Esophagus mucosa (tissue), 1 donor: ENCODE data around the gene FRAS1. TPM values are rescaled to one million over a fixed set of nuclear protein-coding genes. Genes with fewer than 3 reads are reported as not detected.
"Not testable (repeated sequence)": the region's sequence is repeated elsewhere in the genome, so short reads cannot be mapped to it uniquely, and the experiment has no call there.

ENCODE experiments used
- ATAC-seq: fragments of 200-7000 bp; cut with Tn5 transposase; one replicate; pipeline ENCODE4 v1.9.1; 2020
- total RNA-seq: library from RNA; stranded (reverse); gene quantifications from one replicate; pipeline ENCODE4 v1.2.4, GENCODE V29; 2023
- donor health status: DM: yes; HTN: yes; CAD: no.

FRAS1 gene
- total RNA-seq, 1 donor from 2014 or later: 2.6 TPM

DNA sequence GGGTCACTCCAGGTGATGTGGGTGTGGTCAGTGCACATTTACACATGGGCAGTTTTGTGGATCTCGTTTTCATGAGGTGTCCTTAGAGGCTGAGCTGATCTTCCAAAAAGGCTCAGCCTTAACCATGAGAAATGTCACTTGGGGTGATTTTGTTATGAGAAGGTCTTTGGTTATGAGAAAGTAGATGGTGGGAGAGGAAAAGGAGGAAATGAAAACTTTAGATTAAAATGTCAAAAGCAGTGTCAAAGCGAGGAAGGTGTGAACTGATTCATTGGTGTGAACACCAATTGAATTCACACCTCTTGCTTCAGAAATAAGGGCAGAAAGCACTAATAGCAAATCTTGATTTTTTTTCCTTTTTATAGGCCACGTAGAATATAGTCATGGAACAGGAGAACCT, 394.3 kb downstream of the FRAS1 start:
- no peak for ATAC-seq

DNA sequence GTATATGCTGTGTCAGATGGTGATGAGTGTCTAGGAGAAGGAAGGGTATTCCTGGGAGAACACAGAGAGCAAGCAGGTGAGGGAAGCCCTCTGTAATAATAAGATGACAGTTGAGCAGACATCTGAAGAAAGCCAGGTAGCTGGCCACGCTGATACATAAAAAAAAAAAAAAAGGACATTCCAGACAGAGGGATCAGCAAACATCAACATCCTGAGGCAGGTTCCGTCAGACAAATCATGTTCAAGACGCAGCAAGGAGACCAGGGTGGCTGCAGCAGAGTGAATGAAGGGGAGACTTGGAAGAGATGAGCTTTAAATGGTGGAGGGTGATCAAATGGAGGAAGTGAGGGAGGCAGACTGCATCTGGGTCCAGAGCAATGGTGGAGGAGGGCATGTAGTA, 396.9 kb downstream of the FRAS1 start:
- no peak for ATAC-seq

DNA sequence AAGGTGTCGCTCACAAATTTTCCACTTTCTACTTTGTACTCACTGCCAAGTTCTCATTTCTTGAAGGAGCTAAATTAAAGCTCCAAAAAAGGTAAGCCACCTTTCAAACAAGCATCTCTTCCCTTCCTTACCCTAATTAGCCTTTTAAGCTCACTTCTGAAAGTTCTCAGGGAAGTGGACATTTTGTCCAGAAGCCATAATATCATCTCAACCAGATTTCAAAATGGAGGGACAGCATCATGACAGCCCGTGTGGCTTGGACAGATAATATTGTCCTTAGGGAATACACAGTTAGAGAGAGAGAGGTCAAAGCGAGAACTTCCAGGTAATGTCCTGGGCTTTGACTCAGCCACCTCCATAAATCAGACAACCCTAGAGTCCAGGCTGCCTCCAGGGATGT, 400.6 kb downstream of the FRAS1 start:
- no peak for ATAC-seq

DNA sequence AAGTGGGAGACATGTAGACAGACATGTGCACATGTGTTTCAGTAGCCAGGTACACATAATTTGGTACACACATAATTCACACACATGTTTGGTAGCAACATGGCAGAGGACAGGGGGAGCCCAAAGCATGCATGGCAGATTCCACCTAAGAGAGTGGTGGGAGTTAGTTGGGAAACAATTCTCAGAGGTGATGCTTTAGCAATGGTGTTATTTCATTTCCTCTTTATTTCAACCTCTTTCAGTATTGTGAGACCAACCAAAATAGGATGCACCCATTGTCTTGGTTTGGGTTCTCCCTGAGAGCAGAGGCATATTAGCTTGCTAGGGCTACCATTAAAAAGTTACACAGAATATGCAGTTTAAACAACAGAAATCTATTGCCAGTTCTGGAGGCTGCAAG, 402.2 kb downstream of the FRAS1 start:
- ATAC-seq: no peak

DNA sequence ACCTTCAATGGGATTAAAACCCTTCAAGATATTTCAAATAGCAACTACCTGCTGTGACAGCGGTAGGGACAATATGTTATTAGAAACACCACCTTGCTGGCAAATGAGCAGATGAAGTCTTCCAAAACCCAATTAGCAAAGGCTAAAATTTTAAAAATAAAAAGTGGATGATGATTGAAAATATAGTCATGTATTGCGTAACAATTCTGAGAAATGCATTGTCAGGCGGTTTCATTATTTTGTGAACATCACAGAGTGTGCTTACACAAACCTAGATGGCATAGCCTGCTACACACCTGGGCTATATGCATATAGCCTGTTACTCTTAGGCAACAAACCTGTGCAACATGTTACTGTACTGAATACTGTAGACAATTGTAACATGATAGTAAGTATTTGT, 403.2 kb downstream of the FRAS1 start:
- no peak for ATAC-seq

GRCh38 chr4:78464265-78464664, 407.1 kb downstream of the FRAS1 start:
- no peak for ATAC-seq

GRCh38 chr4:78467223-78467622, 410.1 kb downstream of the FRAS1 start:
- ATAC-seq: not testable (repeated sequence)

GRCh38 chr4:78468272-78468671, 411.1 kb downstream of the FRAS1 start:
- ATAC-seq: no peak

DNA sequence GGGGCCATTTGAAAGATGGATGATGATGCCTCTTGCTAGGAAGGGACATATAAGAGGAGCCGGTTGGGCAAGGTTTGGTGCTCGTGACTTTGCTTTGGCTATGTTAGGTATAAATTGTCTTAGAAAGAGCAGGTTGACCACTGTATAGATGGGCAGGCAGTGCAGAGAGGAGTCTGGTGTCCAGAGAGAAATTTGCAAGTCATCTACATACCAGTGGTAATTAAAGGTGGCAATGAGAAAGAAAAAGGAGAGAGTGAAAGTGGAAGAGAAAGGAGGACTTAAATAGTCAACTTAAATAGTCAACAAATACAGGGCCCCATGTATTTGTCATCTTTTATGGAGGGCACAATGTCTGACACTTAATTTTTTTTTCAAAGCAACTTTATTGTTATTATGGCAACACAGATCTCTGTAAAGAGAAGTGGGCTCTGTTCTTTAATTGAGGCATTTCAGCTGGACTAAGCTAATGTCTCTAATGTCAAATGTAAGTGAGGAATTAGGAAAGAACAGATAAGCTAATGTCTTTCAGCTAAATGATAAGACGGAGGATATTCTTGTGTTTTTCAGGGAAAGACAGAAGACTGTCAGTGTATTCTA, 419.1 kb downstream of the FRAS1 start:
- no peak for ATAC-seq

- peak; percentile 44 for ATAC-seq
Measured at GRCh38 chr4:78477276-78477675, 420.2 kb downstream of the FRAS1 start.

GRCh38 chr4:78478523-78478922, 421.4 kb downstream of the FRAS1 start:
- ATAC-seq: no peak

- ATAC-seq: no peak
Measured at GRCh38 chr4:78480286-78480685, 423.2 kb downstream of the FRAS1 start.

DNA sequence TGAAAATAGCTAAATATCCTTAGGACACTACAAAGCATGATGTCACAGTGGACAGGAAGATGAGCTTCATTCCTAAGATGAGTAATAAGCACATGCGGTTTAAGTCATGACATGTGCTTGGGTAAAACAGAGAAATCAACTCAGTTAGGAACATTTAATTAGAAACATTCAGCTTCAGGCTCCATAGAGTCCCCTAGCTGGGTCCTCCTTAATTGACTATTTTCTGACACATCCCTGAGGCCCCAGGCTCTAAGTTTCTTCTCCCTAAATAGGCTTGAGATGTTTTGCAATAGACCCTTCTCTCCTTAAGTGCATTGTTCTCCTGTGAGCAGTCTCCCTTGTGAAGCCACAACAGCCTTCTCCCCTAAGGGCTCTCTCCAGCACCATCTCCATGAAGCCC, 424.1 kb downstream of the FRAS1 start:
- peak; percentile 11 for ATAC-seq

DNA sequence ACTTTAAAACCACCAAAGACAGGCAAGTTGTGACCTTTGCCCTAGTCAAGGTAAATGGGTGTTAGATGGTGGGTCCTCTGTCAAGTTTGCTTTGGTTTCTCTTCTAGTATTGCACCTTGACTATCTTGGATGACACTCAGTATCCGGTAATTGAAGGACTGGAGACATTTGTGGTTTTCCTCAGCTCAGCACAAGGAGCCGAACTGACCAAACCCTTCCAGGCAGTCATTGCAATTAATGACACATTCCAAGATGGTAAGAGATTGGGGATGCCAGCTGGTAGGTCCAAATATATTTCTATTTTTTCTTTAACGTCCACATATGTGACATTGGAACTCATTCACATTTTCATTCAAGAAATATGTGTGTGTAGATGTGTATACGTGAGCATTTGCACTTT, 425.2 kb downstream of the FRAS1 start:
- ATAC-seq: no peak

DNA sequence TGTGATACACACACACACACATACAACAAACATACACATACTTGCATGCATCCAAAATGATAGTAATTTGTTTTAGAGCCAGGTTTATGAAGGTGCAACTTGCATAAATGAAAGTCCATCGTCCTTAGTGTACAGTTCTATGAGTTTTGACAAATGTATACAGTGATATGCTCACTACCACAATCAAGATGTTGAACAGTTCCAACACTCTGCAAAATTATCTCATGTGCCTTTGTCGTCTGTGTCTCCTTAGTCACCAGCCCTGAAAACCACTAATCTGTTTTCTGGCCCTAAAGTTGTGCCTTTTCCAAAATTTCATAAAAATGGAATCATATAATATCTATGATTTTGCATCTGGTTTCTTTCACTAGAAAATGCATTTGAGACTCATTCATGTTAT, 426.7 kb downstream of the FRAS1 start:
- no peak for ATAC-seq

DNA sequence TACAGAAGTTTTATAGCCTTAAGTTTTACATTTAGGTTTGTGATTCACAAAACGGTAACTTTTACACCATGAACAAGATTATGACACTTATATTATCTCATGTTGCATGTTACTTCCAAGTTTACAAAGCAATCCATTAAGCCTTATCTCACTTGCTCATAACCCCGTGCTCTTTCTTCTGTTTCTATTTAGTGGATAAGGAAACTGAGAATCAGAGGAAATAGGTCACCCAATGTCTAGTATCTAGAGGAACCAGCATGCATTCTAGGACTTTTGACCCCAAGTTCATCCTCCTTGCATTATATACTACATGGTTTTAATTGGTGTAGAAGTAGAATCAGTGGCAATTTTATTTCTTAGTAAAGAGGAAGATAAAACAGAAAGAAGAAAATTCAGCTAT, 427.5 kb downstream of the FRAS1 start:
- no peak for ATAC-seq

DNA sequence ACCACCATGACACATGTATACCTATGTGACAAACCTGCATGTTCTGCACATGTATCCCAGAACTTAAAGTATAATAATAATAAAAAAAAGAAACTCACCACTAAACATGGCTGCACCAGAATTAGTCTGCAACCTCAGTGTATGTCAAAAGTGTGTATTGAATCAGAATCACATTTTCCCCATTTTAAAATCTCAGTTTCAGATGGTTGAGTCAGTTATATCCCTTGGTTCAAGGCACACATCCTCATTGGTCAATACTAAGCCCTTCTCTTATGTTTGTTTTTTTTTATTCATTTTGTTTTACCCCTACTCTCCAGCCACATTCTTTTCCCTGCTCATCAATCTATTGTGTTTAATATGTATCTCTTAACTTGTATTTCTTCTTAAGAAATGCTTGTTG, 436.6 kb downstream of the FRAS1 start:
- no peak for ATAC-seq

DNA sequence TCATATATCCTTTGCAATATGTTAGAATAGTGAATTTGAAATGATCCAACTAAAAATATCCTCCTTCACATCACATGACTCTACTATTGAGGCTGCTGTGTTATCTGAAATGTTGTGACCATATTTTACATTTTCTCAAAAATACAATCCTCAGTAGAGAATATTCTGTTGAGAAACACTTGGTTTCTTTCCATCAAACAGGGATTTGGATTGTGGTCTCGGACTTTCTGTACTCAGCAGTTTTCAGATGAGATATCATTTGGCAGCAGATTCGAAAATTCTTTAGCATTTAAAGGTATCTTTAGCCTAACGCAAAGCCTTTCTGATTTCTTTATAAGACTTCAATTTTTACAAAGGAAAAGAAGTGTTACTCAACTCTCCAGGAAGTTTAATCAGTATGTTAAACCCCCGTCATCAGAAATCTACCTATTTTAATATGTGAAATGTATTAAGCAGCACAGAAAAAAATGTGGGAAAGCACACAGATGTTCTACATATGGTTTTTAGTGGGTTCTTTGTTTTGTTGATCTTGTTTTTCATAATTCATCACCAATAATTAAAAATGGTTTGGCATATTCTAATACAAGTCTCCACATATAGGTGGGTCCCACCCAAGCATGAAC, 439.0 kb downstream of the FRAS1 start:
- no peak for ATAC-seq

DNA sequence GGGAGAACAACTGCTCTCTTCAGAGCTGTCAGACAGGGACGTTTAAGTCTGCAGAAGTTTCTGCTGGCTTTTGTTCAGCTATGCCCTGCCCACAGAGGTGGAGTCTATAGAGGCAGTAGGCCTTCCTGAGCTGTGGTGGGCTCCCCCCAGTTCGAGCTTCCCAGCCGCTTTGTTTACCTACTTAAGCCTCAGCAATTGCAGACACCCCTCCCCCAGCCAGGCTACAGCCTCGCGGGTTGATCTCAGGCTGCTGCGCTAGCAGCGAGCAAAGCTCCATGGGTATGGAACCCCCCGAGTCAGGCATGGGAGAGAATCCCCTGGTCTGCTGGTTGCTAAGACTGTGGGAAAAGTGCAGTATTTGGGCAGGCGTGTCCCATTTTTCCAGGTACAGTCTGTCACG, 449.1 kb downstream of the FRAS1 start:
- not testable (repeated sequence) for ATAC-seq

DNA sequence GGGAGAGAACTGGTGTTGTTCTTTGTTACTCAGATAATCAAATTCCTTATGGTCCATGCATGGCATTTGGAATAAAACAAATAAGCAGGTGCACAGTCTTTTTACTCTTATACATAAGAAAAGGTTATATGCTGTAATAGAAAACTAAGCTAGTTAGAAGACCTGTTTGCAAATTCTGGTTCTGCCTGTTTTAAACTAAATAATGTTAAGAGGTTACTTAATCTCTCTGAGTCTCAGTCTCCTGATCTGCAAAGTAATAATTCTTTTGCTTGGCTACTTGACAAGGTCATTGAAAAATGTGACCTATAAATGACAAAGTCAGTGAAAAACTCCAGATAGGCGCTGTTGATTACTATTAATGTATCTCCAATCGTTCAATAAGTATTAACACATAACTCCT, 451.9 kb downstream of the FRAS1 start:
- ATAC-seq: no peak

GRCh38 chr4:78510108-78510507, 453.0 kb downstream of the FRAS1 start:
- ATAC-seq: no peak

DNA sequence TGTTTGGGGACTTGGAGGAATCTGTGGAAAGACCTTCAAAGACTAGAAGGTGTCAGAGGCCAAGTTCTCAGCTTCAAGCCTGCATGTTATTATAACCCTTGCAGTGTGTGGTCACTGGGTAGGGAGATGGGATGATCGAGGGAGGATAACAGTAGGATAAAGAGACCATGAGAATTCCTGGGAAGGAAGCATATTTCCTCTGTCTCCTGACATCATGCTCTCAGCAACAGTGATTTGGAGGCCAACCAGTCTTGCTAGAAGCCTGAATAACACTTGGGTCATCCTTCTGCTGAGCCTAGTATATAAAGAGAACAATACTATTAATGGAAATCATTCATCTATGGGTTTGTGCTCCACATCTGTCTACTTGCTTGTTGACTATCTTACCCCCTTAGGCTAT, 453.6 kb downstream of the FRAS1 start:
- no peak for ATAC-seq

DNA sequence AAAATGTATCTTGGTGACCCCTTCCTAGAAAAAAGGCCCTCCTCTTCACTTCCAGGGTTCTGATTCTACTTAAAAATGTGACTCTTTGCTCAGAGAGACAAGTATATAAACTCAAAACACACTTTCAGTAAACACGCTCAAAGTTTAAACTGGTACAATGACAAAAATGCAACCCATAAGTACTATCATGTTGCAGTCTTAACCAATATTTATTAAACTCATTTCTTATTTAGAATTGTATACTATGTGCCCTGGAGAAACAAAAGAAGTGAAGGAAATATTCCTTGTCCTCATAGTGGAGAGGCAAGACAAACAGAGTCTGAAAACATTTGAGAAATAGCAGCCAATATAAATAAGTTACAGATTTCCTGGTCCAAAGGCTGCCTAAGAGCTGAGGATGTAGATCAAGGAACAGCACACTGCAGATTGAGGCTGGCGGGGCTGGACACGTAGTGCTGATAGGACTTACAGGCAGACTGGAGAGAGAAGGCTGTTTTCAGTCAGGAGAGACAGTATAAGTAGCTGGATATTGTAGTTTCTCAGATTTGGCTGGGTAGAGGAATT, 455.3 kb downstream of the FRAS1 start:
- no peak for ATAC-seq

- no peak for ATAC-seq
Measured at GRCh38 chr4:78513411-78513975, 456.4 kb downstream of the FRAS1 start.
